Activated CD4-positive, alpha-beta memory T cell treated with anti-CD3 and anti-CD28 coated beads for 36 hours (primary cell): ENCODE data around the gene TPRG1. TPM values are rescaled to one million over a fixed set of nuclear protein-coding genes. Genes with fewer than 3 reads are reported as not detected.

Experiments used
- CTCF ChIA-PET: fragments of 350-600 bp; sonication (Branson Sonifier 250); formaldehyde crosslinking; loops from one replicate; lab custom pipeline; 2021; ENCODE audit warnings: antibody characterized with exemption, inconsistent platforms; lab: Charles Lee
- POLR2A ChIA-PET: fragments of 350-600 bp; sonication (Branson Sonifier 250); formaldehyde crosslinking; loops from one replicate; lab custom pipeline; 2021; ENCODE audit warnings: antibody characterized with exemption; lab: Charles Lee
- DNase-seq: peaks from one replicate; pipeline ENCODE4 v3.0.0-alpha.2; 2020
- H3K27ac Mint-ChIP-seq: one replicate; pipeline ENCODE4 v1.8.0; 2021; ENCODE audit warnings: mixed read lengths
- H3K27me3 Mint-ChIP-seq: one replicate; pipeline ENCODE4 v1.8.0; 2021; ENCODE audit warnings: mixed read lengths
- H3K36me3 Mint-ChIP-seq: one replicate; pipeline ENCODE4 v1.8.0; 2021; ENCODE audit warnings: mixed read lengths
- H3K4me1 Mint-ChIP-seq: one replicate; pipeline ENCODE4 v1.8.0; 2021; ENCODE audit warnings: low read depth, mixed read lengths
- H3K4me3 Mint-ChIP-seq: one replicate; pipeline ENCODE4 v1.8.0; 2021; ENCODE audit warnings: mild to moderate bottlenecking, mixed read lengths
- H3K9me3 Mint-ChIP-seq: one replicate; pipeline ENCODE4 v1.8.0; 2021; ENCODE audit warnings: mixed read lengths
- intact Hi-C: fragments of 100-400 bp; cut with micrococcal nuclease; formaldehyde crosslinking; loops from one replicate; pipeline ENCODE4 v1.15.1; 2023
- total RNA-seq, 2 experiments: library from RNA; stranded (reverse); gene quantifications; one replicate each; pipeline ENCODE4 v1.2.3, GENCODE V29; 2021

TPRG1 gene, protein sequence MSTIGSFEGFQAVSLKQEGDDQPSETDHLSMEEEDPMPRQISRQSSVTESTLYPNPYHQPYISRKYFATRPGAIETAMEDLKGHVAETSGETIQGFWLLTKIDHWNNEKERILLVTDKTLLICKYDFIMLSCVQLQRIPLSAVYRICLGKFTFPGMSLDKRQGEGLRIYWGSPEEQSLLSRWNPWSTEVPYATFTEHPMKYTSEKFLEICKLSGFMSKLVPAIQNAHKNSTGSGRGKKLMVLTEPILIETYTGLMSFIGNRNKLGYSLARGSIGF
- total RNA-seq = 10 to 100 TPM; 11.4 to 11.5 TPM

DNA sequence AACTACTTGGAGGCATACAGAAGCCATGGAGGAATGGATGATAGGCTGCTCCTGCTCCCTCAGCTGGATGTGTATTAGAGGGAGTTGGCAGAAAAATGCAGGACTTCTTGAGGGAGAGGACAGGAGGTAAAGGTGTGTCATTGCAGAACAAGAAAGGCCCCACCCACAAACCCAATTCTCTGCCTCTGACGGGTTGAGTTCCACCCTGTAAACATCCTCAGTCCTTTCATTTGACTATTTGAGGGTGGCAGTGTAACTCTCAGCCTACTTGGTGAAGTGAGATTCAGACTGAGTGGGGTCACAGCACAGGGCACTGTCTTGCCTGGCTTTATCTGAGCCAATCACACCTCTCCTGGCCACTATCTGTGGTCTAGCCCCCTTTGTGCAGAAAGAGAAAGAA is at the start of gene TPRG1:
TPRG1 (plus strand) TSS at position 265 of the 400 bp plus-strand sequence. CDS start 35,414 bp downstream, outside the sequence.
- CTCF ChIA-PET = no interaction called here
- no peak within 1 kb of the TSS for H3K27ac Mint-ChIP-seq
- H3K9me3 Mint-ChIP-seq = no peaks in the 10 kb centered on the region
- intact Hi-C loops = no loop called here
- peaks cover 6% of the 10 kb centered on the region for H3K4me1 Mint-ChIP-seq
- H3K27me3 Mint-ChIP-seq = peaks cover 1% of the 10 kb centered on the region
- H3K4me3 Mint-ChIP-seq = no peak within 1 kb of the TSS
- no peaks in the 10 kb centered on the region for H3K36me3 Mint-ChIP-seq
- POLR2A ChIA-PET = no interaction called here
- DNase-seq = no peak

DNA sequence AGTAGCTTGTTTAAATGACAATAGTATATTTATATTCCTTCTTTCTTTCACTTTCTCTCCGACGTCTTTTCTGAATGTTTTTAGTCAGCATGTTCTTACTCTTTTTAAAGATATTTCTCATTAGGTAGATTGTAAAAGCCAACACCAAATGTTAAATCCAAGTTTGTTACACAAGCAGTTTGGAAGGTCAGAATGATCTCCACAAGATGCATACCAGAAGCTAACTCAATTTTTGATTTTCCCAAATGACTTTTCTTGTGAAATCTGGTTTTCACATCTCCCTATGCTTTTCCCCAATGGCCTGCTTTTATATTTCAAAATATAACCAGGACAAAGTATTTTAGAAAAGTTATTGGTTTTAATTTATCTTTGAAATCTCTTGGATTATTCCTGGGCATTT is 49.7 kb upstream of the TPRG1 start:
- Mint-ChIP-seq H3K4me3 (peak overlapping the region; percentile 50), H3K4me1 (peaks cover 13% of the 10 kb centered on the region), H3K36me3 (peaks cover 10% of the 10 kb centered on the region), H3K27ac (peak overlapping the region; percentile 6), H3K27me3 (no peaks in the 10 kb centered on the region), H3K9me3 (peaks cover 21% of the 10 kb centered on the region)
- intact Hi-C loops = no loop called here
- CTCF ChIA-PET = interaction anchor here (1.3 to 1.4 kb wide), 2 partner anchors 1383 to 1902 kb away, joined by 3 read pairs; no protein-coding TSS in a partner anchor
- no peak for DNase-seq
- POLR2A ChIA-PET = no interaction called here

- H3K36me3 Mint-ChIP-seq = peaks cover 10% of the 10 kb centered on the region
- no peaks in the 10 kb centered on the region for H3K27me3 Mint-ChIP-seq
- H3K4me1 Mint-ChIP-seq = peaks cover 13% of the 10 kb centered on the region
- intact Hi-C loops = no loop called here
- ChIA-PET CTCF (interaction anchor here (0.8 to 1.4 kb wide), 4 partner anchors 10 to 1902 kb away, joined by 3 read pairs; no protein-coding TSS in a partner anchor), POLR2A (no interaction called here)
- no peak for DNase-seq
- peak overlapping the region; percentile 6 for H3K27ac Mint-ChIP-seq
- H3K9me3 Mint-ChIP-seq = peaks cover 21% of the 10 kb centered on the region
- H3K4me3 Mint-ChIP-seq = peak overlapping the region; percentile 50
These were observed 49.1 kb upstream of the TPRG1 start for GRCh38 chr3:189122526-189123205.

DNA sequence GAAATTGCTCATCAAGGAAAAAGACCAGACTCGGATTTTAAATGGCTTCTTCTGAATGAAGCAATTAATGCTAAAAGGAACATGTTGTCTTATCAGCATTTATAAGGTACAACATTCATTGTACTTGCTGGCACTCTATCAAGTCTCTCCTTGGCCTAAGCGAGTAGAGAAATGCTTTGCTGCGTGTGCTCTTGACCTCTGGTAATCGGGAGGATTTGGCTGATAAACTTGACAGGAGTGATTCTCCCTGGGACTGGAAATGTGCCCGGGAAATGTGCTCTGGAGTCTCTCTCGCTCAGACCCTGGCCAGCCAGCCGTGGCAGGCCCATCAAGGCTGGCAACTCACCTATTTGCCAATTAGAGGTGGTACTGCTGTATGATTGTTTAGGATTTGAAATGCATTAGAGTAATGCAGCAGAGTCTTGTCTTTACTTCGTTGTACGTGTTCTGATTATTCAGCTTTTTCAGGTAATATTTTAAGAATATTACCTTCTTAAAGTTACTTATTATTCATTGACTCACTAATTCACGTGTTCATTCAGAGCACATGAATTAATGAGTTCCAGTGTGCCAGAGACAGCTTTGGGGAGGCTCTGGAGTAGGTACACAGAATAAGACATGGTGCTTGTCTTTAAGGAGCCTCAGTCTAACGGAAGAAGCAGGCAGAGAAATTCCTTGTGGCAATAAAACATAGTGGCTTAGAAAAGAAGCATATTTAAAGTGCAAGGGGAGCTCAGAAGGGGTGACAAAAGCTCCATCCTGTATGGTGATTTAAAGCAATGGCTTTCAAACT is 48.0 kb upstream of the TPRG1 start:
- Mint-ChIP-seq H3K4me3 (peak overlapping the region; percentile 13), H3K27ac (peak overlapping the region; percentile 13), H3K9me3 (peaks cover 19% of the 10 kb centered on the region), H3K36me3 (peaks cover 5% of the 10 kb centered on the region), H3K27me3 (no peaks in the 10 kb centered on the region), H3K4me1 (peaks cover 13% of the 10 kb centered on the region)
- intact Hi-C loops = no loop called here
- POLR2A ChIA-PET = no interaction called here
- CTCF ChIA-PET = interaction anchor here (1.1 kb wide), 1 partner anchor 82 kb away, joined by 3 read pairs; no protein-coding TSS in a partner anchor
- DNase-seq = no peak

DNA sequence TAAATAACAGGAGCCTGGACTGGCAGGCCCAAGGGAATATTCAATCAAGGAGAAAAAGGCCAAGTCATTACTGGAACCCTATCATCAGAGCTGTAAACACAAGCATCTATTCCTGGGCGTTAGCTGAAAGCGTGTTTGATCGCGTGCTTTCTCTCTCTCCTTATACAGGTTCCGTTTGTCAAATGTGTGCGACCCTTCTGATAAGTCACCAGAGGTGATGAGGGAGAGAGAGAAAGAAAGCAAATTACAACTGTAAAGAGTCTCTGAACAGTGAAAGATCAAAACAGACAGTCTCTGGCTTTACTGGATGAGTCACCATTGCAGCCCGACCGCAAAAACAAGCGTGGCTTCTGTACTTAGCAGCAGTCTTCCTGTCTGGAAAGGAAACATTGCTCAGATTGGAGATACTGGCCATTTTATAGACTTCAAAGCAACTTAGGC is 39.5 kb upstream of the TPRG1 start:
- H3K27me3 Mint-ChIP-seq = no peaks in the 10 kb centered on the region
- DNase-seq = peak; percentile 90
- POLR2A ChIA-PET = interaction anchor here (1.4 kb wide), 1 partner anchor 10 kb away, joined by 5 read pairs; no protein-coding TSS in a partner anchor
- H3K9me3 Mint-ChIP-seq = peaks cover 8% of the 10 kb centered on the region
- CTCF ChIA-PET = interaction anchor here (0.8 to 2.0 kb wide), 6 partner anchors 9 to 1392 kb away, joined by 3 to 17 read pairs (median 8); no protein-coding TSS in a partner anchor
- H3K4me1 Mint-ChIP-seq = peaks cover 26% of the 10 kb centered on the region
- peak overlapping the region; percentile 83 for H3K27ac Mint-ChIP-seq
- intact Hi-C loops = loop anchor here (1.0 to 10.0 kb wide), 11 partner anchors 10 to 1391 kb away; no protein-coding TSS in a partner anchor
- peaks cover 10% of the 10 kb centered on the region for H3K36me3 Mint-ChIP-seq
- peak overlapping the region; percentile 50 for H3K4me3 Mint-ChIP-seq

GRCh38 chr3:189132839-189133238 is 38.9 kb upstream of the TPRG1 start:
- Mint-ChIP-seq H3K9me3 (peaks cover 8% of the 10 kb centered on the region), H3K36me3 (peaks cover 10% of the 10 kb centered on the region), H3K4me1 (peaks cover 26% of the 10 kb centered on the region), H3K27me3 (no peaks in the 10 kb centered on the region), H3K27ac (peak overlapping the region; percentile 83), H3K4me3 (peak overlapping the region; percentile 21)
- POLR2A ChIA-PET = interaction anchor here (1.4 kb wide), 1 partner anchor 9 kb away, joined by 5 read pairs; no protein-coding TSS in a partner anchor
- CTCF ChIA-PET = interaction anchor here (0.9 to 2.0 kb wide), 5 partner anchors 10 to 1393 kb away, joined by 3 to 17 read pairs (median 9); no protein-coding TSS in a partner anchor
- intact Hi-C loops = loop anchor here (1.0 to 10.0 kb wide), 11 partner anchors 9 to 1392 kb away; no protein-coding TSS in a partner anchor
- DNase-seq = no peak

DNA sequence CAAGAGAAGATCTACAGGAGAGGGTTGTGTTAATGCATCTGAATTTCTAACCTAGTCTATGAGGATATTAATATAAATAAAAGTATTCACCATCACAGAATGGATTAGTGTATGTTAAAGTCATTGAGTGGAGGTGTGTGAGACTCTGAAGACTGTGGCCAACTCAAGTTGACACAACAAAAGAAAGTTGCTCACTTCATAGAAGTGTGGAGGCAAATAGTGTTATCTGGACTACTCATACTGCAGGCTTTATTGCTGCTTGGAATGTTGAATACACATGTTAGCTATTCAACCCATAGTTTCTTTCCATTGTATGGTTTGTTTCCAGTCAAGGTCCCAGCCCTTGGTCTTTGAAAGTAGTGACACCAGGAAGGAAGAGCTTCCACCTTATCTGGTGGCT is 38.0 kb upstream of the TPRG1 start:
- DNase-seq = no peak
- Mint-ChIP-seq H3K27me3 (no peaks in the 10 kb centered on the region), H3K27ac (no peak overlapping the region), H3K4me1 (peaks cover 33% of the 10 kb centered on the region), H3K4me3 (no peak overlapping the region), H3K36me3 (peaks cover 10% of the 10 kb centered on the region), H3K9me3 (peaks cover 8% of the 10 kb centered on the region)
- intact Hi-C loops = loop anchor here (2.0 to 10.0 kb wide), 7 partner anchors 85 to 1393 kb away; no protein-coding TSS in a partner anchor
- CTCF ChIA-PET = no interaction called here
- POLR2A ChIA-PET = no interaction called here

DNA sequence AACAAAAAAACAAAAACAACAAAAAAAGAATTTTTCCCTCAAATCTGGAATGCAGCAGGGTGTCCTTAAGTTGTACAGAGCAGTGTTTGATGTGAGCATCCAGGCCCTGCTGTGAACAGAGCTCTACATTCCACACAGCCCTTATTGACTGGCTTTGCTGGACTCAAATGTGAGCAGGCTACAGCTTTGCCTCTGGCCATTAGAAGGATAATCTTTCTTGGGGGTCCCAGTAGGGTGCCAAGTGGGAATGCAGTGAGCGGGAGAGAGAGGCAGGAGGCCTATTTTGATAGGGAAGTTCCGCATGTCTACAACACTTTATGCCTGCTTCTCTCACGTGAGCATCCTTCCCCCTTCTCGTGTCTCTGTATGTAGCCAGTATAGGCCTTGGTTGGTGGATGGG is 34.4 kb upstream of the TPRG1 start:
- POLR2A ChIA-PET = no interaction called here
- Mint-ChIP-seq H3K4me3 (no peak overlapping the region), H3K27me3 (no peaks in the 10 kb centered on the region), H3K27ac (no peak overlapping the region), H3K36me3 (peaks cover 10% of the 10 kb centered on the region), H3K4me1 (peaks cover 27% of the 10 kb centered on the region), H3K9me3 (peaks cover 8% of the 10 kb centered on the region)
- intact Hi-C loops = loop anchor here (10.0 kb wide), 2 partner anchors 1163 to 1223 kb away; no protein-coding TSS in a partner anchor
- DNase-seq = no peak
- CTCF ChIA-PET = interaction anchor here (1.3 to 1.8 kb wide), 2 partner anchors 9 to 1399 kb away, joined by 4 read pairs; no protein-coding TSS in a partner anchor

GRCh38 chr3:189138901-189139610 is 32.7 kb upstream of the TPRG1 start:
- Mint-ChIP-seq H3K27ac (no peak overlapping the region), H3K27me3 (no peaks in the 10 kb centered on the region), H3K4me3 (no peak overlapping the region), H3K9me3 (no peaks in the 10 kb centered on the region), H3K36me3 (peaks cover under 1% of the 10 kb centered on the region), H3K4me1 (peaks cover 25% of the 10 kb centered on the region)
- ChIA-PET POLR2A (no interaction called here), CTCF (interaction anchor here (0.6 to 3.9 kb wide), 4 partner anchors 10 to 1400 kb away, joined by 4 to 20 read pairs (median 6); no protein-coding TSS in a partner anchor)
- intact Hi-C loops = loop anchor here (10.0 kb wide), 2 partner anchors 1164 to 1224 kb away; no protein-coding TSS in a partner anchor
- no peak for DNase-seq

DNA sequence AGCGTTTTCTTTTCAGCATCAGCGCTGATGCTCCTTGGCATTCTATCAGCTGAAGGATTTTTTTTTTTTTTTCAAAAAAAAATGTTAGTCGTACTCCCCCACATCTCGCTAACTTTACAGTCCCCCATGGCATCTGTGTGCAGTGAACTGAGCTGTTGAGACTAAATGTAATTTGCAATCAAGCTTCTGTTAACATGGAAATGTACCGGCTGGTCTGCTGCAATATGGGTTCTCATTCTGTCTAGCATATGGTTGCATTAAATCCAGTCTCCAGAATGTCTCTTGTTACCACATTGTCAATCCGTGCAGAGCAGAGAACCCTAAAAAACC is 32.2 kb upstream of the TPRG1 start:
- H3K36me3 Mint-ChIP-seq = no peaks in the 10 kb centered on the region
- POLR2A ChIA-PET = no interaction called here
- H3K27ac Mint-ChIP-seq = no peak overlapping the region
- CTCF ChIA-PET = interaction anchor here (0.6 to 3.9 kb wide), 4 partner anchors 9 to 1400 kb away, joined by 3 to 20 read pairs (median 5); no protein-coding TSS in a partner anchor
- no peaks in the 10 kb centered on the region for H3K9me3 Mint-ChIP-seq
- no peaks in the 10 kb centered on the region for H3K27me3 Mint-ChIP-seq
- no peak for DNase-seq
- H3K4me1 Mint-ChIP-seq = peaks cover 29% of the 10 kb centered on the region
- no peak overlapping the region for H3K4me3 Mint-ChIP-seq
- intact Hi-C loops = loop anchor here (10.0 kb wide), 2 partner anchors 1165 to 1225 kb away; no protein-coding TSS in a partner anchor
